IMR-90 (cell line): ENCODE data around the gene LRRC39. TPM values are rescaled to one million over a fixed set of nuclear protein-coding genes. Genes with fewer than 3 reads are reported as not detected.

ENCODE experiments used
- ATAC-seq: fragments of 200-7000 bp; cut with Tn5 transposase; 2 replicates; pipeline ENCODE4 v1.9.1; 2020; ENCODE audit warnings: low read depth, mild to moderate bottlenecking, moderate library complexity
- BruUV-seq: library from RNA; stranded (reverse); fragments of 400-500 nt; replicated peaks from 2 replicates; lab custom pipeline; 2021; lab: Mats Ljungman, UMichigan
- CTCF ChIA-PET: fragments of 300-600 bp; formaldehyde crosslinking; extraction: SDS; loops from one replicate; lab custom pipeline; 2021; ENCODE audit warnings: antibody characterized with exemption; lab: Yijun Ruan, JAX
- POLR2A ChIA-PET: fragments of 300-600 bp; sonication (Branson Sonifier 250); formaldehyde crosslinking; loops from one replicate; lab custom pipeline; 2022; ENCODE audit warnings: antibody characterized with exemption; ENCODE audit not compliant: unreplicated experiment; lab: Charles Lee
- DNase-seq: peaks from one replicate; pipeline ENCODE4 v3.0.0; 2013
- H2AFZ ChIP-seq: replicated peaks from 2 replicates; pipeline ENCODE3; 2013; ENCODE audit warnings: low read length, mild to moderate bottlenecking; ENCODE audit not compliant: poor library complexity
- H2AK5ac ChIP-seq: 2 replicates; pipeline ENCODE4 v1.6.1; 2013; ENCODE audit warnings: low read depth, low read length, inconsistent platforms
- H2AK9ac ChIP-seq: replicated peaks from 2 replicates; pipeline ENCODE3; 2013; ENCODE audit warnings: mild to moderate bottlenecking, low read depth, low read length, moderate library complexity; ENCODE audit not compliant: poor library complexity
- H2BK120ac ChIP-seq: 2 replicates; pipeline ENCODE4 v1.6.1; 2013; ENCODE audit warnings: low read depth, low read length, inconsistent platforms
- H2BK15ac ChIP-seq: 3 replicates; pipeline ENCODE4 v1.6.1; 2013; ENCODE audit warnings: low read depth, low read length, inconsistent platforms
- H2BK20ac ChIP-seq: 2 replicates; pipeline ENCODE4 v1.6.1; 2013; ENCODE audit warnings: low read depth, mild to moderate bottlenecking, inconsistent platforms, low read length, moderate library complexity
- H2BK5ac ChIP-seq: 2 replicates; pipeline ENCODE4 v1.6.1; 2013; ENCODE audit warnings: mild to moderate bottlenecking, low read depth, low read length, inconsistent platforms; ENCODE audit not compliant: poor library complexity, severe bottlenecking
- H3K14ac ChIP-seq: replicated peaks from 2 replicates; pipeline ENCODE4 v1.6.1; 2013; ENCODE audit warnings: low read depth, low read length, inconsistent platforms
- H3K18ac ChIP-seq: 2 replicates; pipeline ENCODE4 v1.6.1; 2013; ENCODE audit warnings: low read depth, low read length, control low read depth
- H3K23ac ChIP-seq: 2 replicates; pipeline ENCODE4 v1.6.1; 2013; ENCODE audit warnings: low read depth, low read length, inconsistent platforms
- H3K27ac ChIP-seq: 2 replicates; pipeline ENCODE4 v1.5.1; 2013; ENCODE audit warnings: mild to moderate bottlenecking, control low read depth, low read length; ENCODE audit not compliant: insufficient read depth
- H3K27me3 ChIP-seq: 2 replicates; pipeline ENCODE4 v1.6.1; 2013; ENCODE audit warnings: low read length; ENCODE audit not compliant: control insufficient read depth, insufficient read depth
- H3K36me3 ChIP-seq: 2 replicates; pipeline ENCODE4 v1.6.1; 2013; ENCODE audit warnings: low read length, mixed read lengths; ENCODE audit not compliant: control insufficient read depth, insufficient read depth
- H3K4ac ChIP-seq: 2 replicates; pipeline ENCODE4 v1.6.1; 2013; ENCODE audit warnings: low read depth, low read length, inconsistent platforms
- H3K4me1 ChIP-seq: 2 replicates; pipeline ENCODE4 v1.6.1; 2013; ENCODE audit warnings: low read length, mixed read lengths; ENCODE audit not compliant: control insufficient read depth, insufficient read depth
- H3K4me2 ChIP-seq: 2 replicates; pipeline ENCODE4 v1.6.1; 2013; ENCODE audit warnings: low read depth, mild to moderate bottlenecking, control low read depth, low read length, moderate library complexity
- H3K4me3 ChIP-seq: 2 replicates; pipeline ENCODE4 v1.5.1; 2013; ENCODE audit warnings: low read depth, mild to moderate bottlenecking, control low read depth, low read length, moderate library complexity; ENCODE audit not compliant: insufficient read depth
- H3K56ac ChIP-seq: 2 replicates; pipeline ENCODE4 v1.6.1; 2013; ENCODE audit warnings: low read length, inconsistent platforms; ENCODE audit not compliant: insufficient read depth; ENCODE audit errors: extremely low read depth
- H3K79me1 ChIP-seq, 2 experiments: 2 replicates each; pipeline ENCODE4 v1.6.1; 2013; ENCODE audit warnings: low read length in 2 of 2, inconsistent platforms in 1 of 2, low read depth in 1 of 2
- H3K9ac ChIP-seq: 2 replicates; pipeline ENCODE4 v1.6.1; 2013; ENCODE audit warnings: low read depth, low read length, control low read depth
- H3K9me1 ChIP-seq: 2 replicates; pipeline ENCODE4 v1.6.1; 2013; ENCODE audit warnings: low read length, inconsistent platforms; ENCODE audit not compliant: insufficient read depth
- H3K9me3 ChIP-seq: 2 replicates; pipeline ENCODE4 v1.6.1; 2013; ENCODE audit warnings: low read length; ENCODE audit not compliant: control insufficient read depth, insufficient read depth
- H4K20me1 ChIP-seq: 2 replicates; pipeline ENCODE4 v1.6.1; 2013; ENCODE audit warnings: low read length, inconsistent platforms; ENCODE audit not compliant: insufficient read depth
- H4K5ac ChIP-seq: 2 replicates; pipeline ENCODE4 v1.6.1; 2013; ENCODE audit warnings: mild to moderate bottlenecking, low read depth, low read length, control low read depth
- H4K8ac ChIP-seq, 2 experiments: 2 replicates each; pipeline ENCODE4 v1.6.1; 2013; ENCODE audit warnings: low read depth in 2 of 2, low read length in 2 of 2, control low read depth in 1 of 2, inconsistent platforms in 1 of 2
- H4K91ac ChIP-seq: 2 replicates; pipeline ENCODE4 v1.6.1; 2013; ENCODE audit warnings: low read depth, low read length, inconsistent platforms; ENCODE audit not compliant: insufficient read depth
- POLR2A ChIP-seq: IDR thresholded peaks from 2 replicates; pipeline ENCODE4 v1.6.1; 2012; ENCODE audit warnings: mild to moderate bottlenecking, low read depth, low read length
- WGBS, 2 experiments: methylation state at CpG; one replicate each; pipeline versions ENCODE4 v1.1.5 to v1.1.7; 2013; ENCODE audit warnings: missing lambda C conversion rate in 2 of 2; ENCODE audit not compliant: insufficient read length in 1 of 2; ENCODE audit errors: extremely low coverage in 2 of 2; 5-methylcytosine and 5-hydroxymethylcytosine counted together
- dilution Hi-C: fragments of 300-500 bp; cut with HindIII; formaldehyde crosslinking; loops from one replicate; pipeline ENCODE4 v1.14.3; 2018; ENCODE audit warnings: low sequenced_read_pairs; ENCODE audit not compliant: unreplicated experiment
- in situ Hi-C: fragments of 300-500 bp; cut with MboI; formaldehyde crosslinking; loops from 3 replicates; pipeline ENCODE4 v1.14.3; 2019; ENCODE audit warnings: low sequenced_read_pairs, inconsistent platforms, mixed read lengths
- intact Hi-C: fragments of 100-400 bp; cut with micrococcal nuclease; formaldehyde crosslinking; loops from 2 replicates; pipeline ENCODE4 v1.10.0; 2022
- polyA plus RNA-seq, 3 experiments: library from polyadenylated mRNA; depleted of rRNA; stranded (reverse); fragments of >200 nt; gene quantifications; 2 replicates each; pipeline ENCODE4 v1.2.3, GENCODE V29; 2012; ENCODE audit warnings: low replicate concordance in 1 of 3
- total RNA-seq: library from RNA; depleted of rRNA; stranded (reverse); fragments of >200 nt; gene quantifications from 2 replicates; pipeline ENCODE4 v1.2.3, GENCODE V29; 2012
- TF ChIP-seq, protein P1 (sequence below): conservative IDR thresholded peaks from 2 replicates; pipeline ENCODE4 v1.5.1; 2012; ENCODE audit warnings: mild to moderate bottlenecking, low read depth, low read length, improper control_type of control experiment

LRRC39 gene
- total and polyA plus RNA-seq, 2 of the 4 experiments (the other 2 are of a cell fraction), result 0.36 to 0.48 TPM

DNA sequence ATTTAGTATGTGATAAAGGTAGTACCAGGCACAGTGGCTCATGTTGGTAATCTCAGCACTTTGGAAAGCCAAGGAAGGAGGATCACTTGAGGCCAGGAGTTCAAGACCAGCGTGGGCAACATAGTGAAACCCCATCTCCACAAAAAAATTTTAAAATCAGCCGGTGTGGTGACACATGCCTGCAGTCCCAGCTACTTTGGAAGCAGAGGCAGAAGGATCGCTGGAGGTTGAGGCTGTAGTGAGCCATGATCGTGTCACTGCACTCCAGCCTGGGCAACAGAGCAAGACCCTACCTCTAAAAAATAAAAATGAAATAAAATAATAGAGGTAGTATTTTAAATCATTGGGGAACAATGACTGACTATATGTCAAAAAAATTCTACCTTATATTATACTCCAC is 62.5 kb downstream of the LRRC39 start:
- Histone ChIP-seq H2BK120ac (no peak overlapping the region), H3K14ac (no peak overlapping the region), H2AFZ (no peak overlapping the region), H4K91ac (no peak overlapping the region), H3K9me1 (0 out of 2 replicates have a peak, but pooled peaks cover 3% of the 10 kb centered on the region), H3K4ac (no peak overlapping the region), H3K36me3 (peaks cover 4% of the 10 kb centered on the region), H3K9me3 (no peaks in the 10 kb centered on the region), H2BK5ac (no peak overlapping the region), H2BK20ac (no peak overlapping the region), H2BK15ac (no peak overlapping the region), H3K9ac (no peak overlapping the region), H3K27me3 (no peaks in the 10 kb centered on the region), H4K8ac (no peak overlapping the region), H3K4me2 (no peak overlapping the region), H3K4me3 (no peak overlapping the region), H3K18ac (no peak overlapping the region), H2AK5ac (no peak overlapping the region), H3K56ac (no peak overlapping the region), H4K20me1 (no peaks in the 10 kb centered on the region), H2AK9ac (no peak overlapping the region), H3K79me1 (no peaks in the 10 kb centered on the region), H3K23ac (no peak overlapping the region), H4K5ac (no peak overlapping the region), H3K27ac (no peak overlapping the region), H3K4me1 (no peaks in the 10 kb centered on the region)
- TF ChIP-seq POLR2A, result no peak
- TF ChIP-seq, protein P1, sequence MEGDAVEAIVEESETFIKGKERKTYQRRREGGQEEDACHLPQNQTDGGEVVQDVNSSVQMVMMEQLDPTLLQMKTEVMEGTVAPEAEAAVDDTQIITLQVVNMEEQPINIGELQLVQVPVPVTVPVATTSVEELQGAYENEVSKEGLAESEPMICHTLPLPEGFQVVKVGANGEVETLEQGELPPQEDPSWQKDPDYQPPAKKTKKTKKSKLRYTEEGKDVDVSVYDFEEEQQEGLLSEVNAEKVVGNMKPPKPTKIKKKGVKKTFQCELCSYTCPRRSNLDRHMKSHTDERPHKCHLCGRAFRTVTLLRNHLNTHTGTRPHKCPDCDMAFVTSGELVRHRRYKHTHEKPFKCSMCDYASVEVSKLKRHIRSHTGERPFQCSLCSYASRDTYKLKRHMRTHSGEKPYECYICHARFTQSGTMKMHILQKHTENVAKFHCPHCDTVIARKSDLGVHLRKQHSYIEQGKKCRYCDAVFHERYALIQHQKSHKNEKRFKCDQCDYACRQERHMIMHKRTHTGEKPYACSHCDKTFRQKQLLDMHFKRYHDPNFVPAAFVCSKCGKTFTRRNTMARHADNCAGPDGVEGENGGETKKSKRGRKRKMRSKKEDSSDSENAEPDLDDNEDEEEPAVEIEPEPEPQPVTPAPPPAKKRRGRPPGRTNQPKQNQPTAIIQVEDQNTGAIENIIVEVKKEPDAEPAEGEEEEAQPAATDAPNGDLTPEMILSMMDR, result no peak
- no CpG with 5 or more reads among the region's 4 CpGs for WGBS, 2 experiments
- in situ Hi-C loops, result no loop called here
- no TSS peak for BruUV-seq
- ChIA-PET POLR2A (no interaction called here), CTCF (interaction anchor here (0.6 kb wide), 1 partner anchor 38 kb away, joined by 9 read pairs; no protein-coding TSS in a partner anchor)
- DNase-seq, result no peak
- intact Hi-C loops, result no loop called here
- no peak for ATAC-seq
- dilution Hi-C loops, result no loop called here
